Upper lobe of left lung (tissue), 4 donors: ENCODE measurements around the gene TCTN1.

Experiments used
- CTCF ChIP-seq, 6 experiments: fragments of 450-650 bp in 4 of 6; fragments of 200-600 bp in 2 of 6; sonication (generic) in 2 of 6; IDR thresholded peaks; one replicate each; pipeline ENCODE4 v1.5.1; 2016 to 2019; ENCODE audit warnings: antibody characterized with exemption in 6 of 6
- EP300 ChIP-seq, 4 donors: sonication (generic); formaldehyde crosslinking; IDR thresholded peaks; one replicate each; pipeline ENCODE4 v1.5.1; 2017; ENCODE audit warnings: antibody characterized with exemption in 4 of 4, control low read depth in 2 of 4

GRCh38 chr12:110688446-110689280 lies 74.7 kb downstream of the TCTN1 start, which contains the start of gene HVCN1:
- no peak for TF ChIP-seq CTCF (IDR thresholded peaks at IDR 0.05)
- TF ChIP-seq EP300 (IDR thresholded peaks at IDR 0.05) = no peak
